Keratinocyte (primary cell): ENCODE measurements around the gene OR2AT4. TPM values are rescaled to one million over a fixed set of nuclear protein-coding genes. Genes with fewer than 3 reads are reported as not detected.

Source experiments
- DNase-seq: peaks from one replicate; pipeline ENCODE4 v3.0.0-alpha.2; 2011; ENCODE audit warnings: low read depth, missing footprints, low spot score
- FAIRE-seq: peaks from 2 replicates; lab custom pipeline; 2011; peaks lifted over from hg19 to GRCh38; lab: Jason Lieb, UNC
- H2AFZ ChIP-seq: 2 replicates; pipeline ENCODE4 v1.6.0; 2012; ENCODE audit warnings: low read length, control low read depth, inconsistent platforms; ENCODE audit not compliant: control insufficient read depth
- H3K27ac ChIP-seq: 2 replicates; pipeline ENCODE4 v1.5.1; 2011; ENCODE audit warnings: low read length; ENCODE audit not compliant: control insufficient read depth, insufficient read depth
- H3K27me3 ChIP-seq: 3 replicates; pipeline ENCODE4 v1.6.0; 2011; ENCODE audit warnings: low read length; ENCODE audit not compliant: control insufficient read depth, insufficient read depth; ENCODE audit errors: extremely low read depth
- H3K36me3 ChIP-seq, 2 experiments: 2 replicates in 1 of 2; 3 replicates in 1 of 2; pipeline ENCODE4 v1.5.1; 2011; ENCODE audit warnings: low read length in 2 of 2, mild to moderate bottlenecking in 1 of 2; ENCODE audit not compliant: control insufficient read depth in 2 of 2, insufficient read depth in 2 of 2; ENCODE audit errors: extremely low read depth in 1 of 2
- H3K4me1 ChIP-seq: 3 replicates; pipeline ENCODE4 v1.5.1; 2011; ENCODE audit warnings: low read length; ENCODE audit not compliant: control insufficient read depth, insufficient read depth; ENCODE audit errors: extremely low read depth
- H3K4me2 ChIP-seq: 3 replicates; pipeline ENCODE4 v1.6.0; 2011; ENCODE audit warnings: low read depth, low read length; ENCODE audit not compliant: control insufficient read depth, insufficient read depth; ENCODE audit errors: extremely low read depth
- H3K4me3 ChIP-seq, 3 experiments: fragments of 200-600 bp in 1 of 3; sonication (generic) in 1 of 3; 2 replicates in 2 of 3; 3 replicates in 1 of 3; pipeline ENCODE4 v1.5.1; 2011 to 2016; ENCODE audit warnings: low read length in 3 of 3, mild to moderate bottlenecking in 3 of 3, control low read depth in 2 of 3, inconsistent platforms in 1 of 3, low read depth in 1 of 3, mixed read lengths in 1 of 3, mixed run types in 1 of 3, moderate library complexity in 1 of 3; ENCODE audit not compliant: control insufficient read depth in 2 of 3, insufficient read depth in 2 of 3; ENCODE audit errors: extremely low read depth in 1 of 3
- H3K79me2 ChIP-seq: 2 replicates; pipeline ENCODE4 v1.6.0; 2012; ENCODE audit warnings: low read length; ENCODE audit not compliant: control insufficient read depth, insufficient read depth
- H3K9ac ChIP-seq: 3 replicates; pipeline ENCODE4 v1.6.0; 2011; ENCODE audit warnings: low read length; ENCODE audit not compliant: control insufficient read depth, insufficient read depth; ENCODE audit errors: extremely low read depth
- H3K9me1 ChIP-seq: 3 replicates; pipeline ENCODE4 v1.6.0; 2011; ENCODE audit warnings: low read length; ENCODE audit not compliant: control insufficient read depth, insufficient read depth; ENCODE audit errors: extremely low read depth
- H3K9me3 ChIP-seq: 2 replicates; pipeline ENCODE4 v1.5.1; 2012; ENCODE audit warnings: low read depth, low read length; ENCODE audit not compliant: control insufficient read depth
- H4K20me1 ChIP-seq: 3 replicates; pipeline ENCODE4 v1.6.0; 2011; ENCODE audit warnings: low read length; ENCODE audit not compliant: control insufficient read depth, insufficient read depth; ENCODE audit errors: extremely low read depth
- EZH2 ChIP-seq: IDR thresholded peaks from one replicate; pipeline ENCODE4 v1.6.1; 2012; ENCODE audit warnings: inconsistent platforms, mild to moderate bottlenecking, low read length, moderate library complexity
- dilution Hi-C: fragments of 300-500 bp; cut with MboI; formaldehyde crosslinking; loops from one replicate; pipeline ENCODE4 v1.7.0; 2020; ENCODE audit warnings: low sequenced_read_pairs; ENCODE audit not compliant: extremely low pct_ligation_motif_present
- polyA plus RNA-seq, 5 experiments: library from polyadenylated mRNA; depleted of rRNA in 3 of 5; stranded (reverse) in 3 of 5; stranded (forward) in 1 of 5; unstranded in 1 of 5; fragments of >200 nt; gene quantifications; 1 replicate in 1 of 5; 2 replicates in 3 of 5; 3 replicates in 1 of 5; pipeline versions ENCODE4 v1.2.1 to v1.2.3, GENCODE V29; 2011 to 2012; ENCODE audit warnings: missing spikeins in 2 of 5, low read depth in 1 of 5, low replicate concordance in 1 of 5
- TF ChIP-seq, protein P1 (sequence below), 3 experiments: IDR thresholded peaks in 1 of 3; conservative IDR thresholded peaks in 1 of 3; optimal IDR thresholded peaks in 1 of 3; 2 replicates in 2 of 3; 3 replicates in 1 of 3; pipeline versions ENCODE3 to v1.5.1; 2011; ENCODE audit warnings: low read length in 3 of 3, mild to moderate bottlenecking in 3 of 3, moderate library complexity in 2 of 3, control low read depth in 1 of 3, inconsistent platforms in 1 of 3; ENCODE audit not compliant: insufficient read depth in 2 of 3; ENCODE audit errors: extremely low read depth in 1 of 3

OR2AT4 gene
- polyA plus RNA-seq, 1 donor (not counting 4 experiments of a cell fraction or from before 2014, with no cell fraction given), result not detected

DNA sequence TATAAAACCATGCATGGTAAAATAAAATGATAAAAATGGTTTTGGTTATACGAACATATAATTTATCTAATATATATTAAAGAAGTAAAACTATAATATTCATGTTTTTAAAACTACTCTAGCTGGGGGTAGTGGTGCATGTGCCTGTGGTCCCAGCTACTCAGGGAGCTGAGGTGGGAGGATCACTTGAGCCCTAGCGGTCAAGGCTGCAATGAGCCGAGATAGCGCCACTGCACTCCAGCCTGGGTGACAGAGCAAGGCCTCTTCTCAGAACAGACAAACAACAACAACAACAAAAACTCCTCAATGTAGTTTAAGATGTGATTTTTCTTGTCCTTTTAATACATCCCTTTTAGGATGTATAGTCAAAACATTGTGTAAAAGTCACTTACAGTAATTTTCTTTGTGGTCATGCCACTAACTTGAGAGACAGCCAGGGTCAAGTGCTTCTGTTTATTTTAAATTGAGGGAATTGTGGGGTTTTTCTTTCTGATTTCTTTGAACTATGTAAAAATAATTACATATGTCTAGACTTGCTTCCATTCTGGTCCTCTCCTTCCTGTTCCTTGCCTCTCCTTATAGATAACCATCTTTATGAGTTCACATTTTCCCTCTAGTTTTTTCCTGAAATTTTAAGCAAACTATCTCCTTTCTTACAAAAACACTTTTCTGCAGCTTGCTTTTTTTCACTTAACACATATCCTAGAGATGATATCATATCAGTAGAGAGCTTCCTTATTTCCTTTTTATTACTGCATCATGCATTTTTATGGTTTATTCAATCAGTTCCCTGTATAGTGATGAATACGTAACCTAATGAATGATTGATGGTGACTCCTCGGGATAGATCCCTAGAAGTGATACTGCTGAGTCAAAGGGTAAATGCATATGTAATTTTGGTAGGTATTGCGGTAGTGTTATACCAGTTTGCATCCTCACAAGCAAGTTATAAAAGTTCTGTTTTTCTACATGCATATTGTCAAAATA lies 9.1 kb downstream of the OR2AT4 start:
- H2AFZ ChIP-seq, result no peak overlapping the region
- H3K4me3 ChIP-seq, result no peak overlapping the region
- H3K9me3 ChIP-seq, result no peaks in the 10 kb centered on the region
- no peak overlapping the region for H3K9ac ChIP-seq
- no peaks in the 10 kb centered on the region for H3K4me1 ChIP-seq
- H3K27ac ChIP-seq, result no peak overlapping the region
- TF ChIP-seq, protein P1, sequence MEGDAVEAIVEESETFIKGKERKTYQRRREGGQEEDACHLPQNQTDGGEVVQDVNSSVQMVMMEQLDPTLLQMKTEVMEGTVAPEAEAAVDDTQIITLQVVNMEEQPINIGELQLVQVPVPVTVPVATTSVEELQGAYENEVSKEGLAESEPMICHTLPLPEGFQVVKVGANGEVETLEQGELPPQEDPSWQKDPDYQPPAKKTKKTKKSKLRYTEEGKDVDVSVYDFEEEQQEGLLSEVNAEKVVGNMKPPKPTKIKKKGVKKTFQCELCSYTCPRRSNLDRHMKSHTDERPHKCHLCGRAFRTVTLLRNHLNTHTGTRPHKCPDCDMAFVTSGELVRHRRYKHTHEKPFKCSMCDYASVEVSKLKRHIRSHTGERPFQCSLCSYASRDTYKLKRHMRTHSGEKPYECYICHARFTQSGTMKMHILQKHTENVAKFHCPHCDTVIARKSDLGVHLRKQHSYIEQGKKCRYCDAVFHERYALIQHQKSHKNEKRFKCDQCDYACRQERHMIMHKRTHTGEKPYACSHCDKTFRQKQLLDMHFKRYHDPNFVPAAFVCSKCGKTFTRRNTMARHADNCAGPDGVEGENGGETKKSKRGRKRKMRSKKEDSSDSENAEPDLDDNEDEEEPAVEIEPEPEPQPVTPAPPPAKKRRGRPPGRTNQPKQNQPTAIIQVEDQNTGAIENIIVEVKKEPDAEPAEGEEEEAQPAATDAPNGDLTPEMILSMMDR (optimal IDR thresholded peaks at IDR 0.05 in 1 of 3, IDR thresholded peaks at IDR 0.05 in 1 of 3, conservative IDR thresholded peaks at IDR 0.05 in 1 of 3; ENCODE audit: extremely low read depth in 1 of 3, insufficient read depth in 2 of 3, low read length in 3 of 3), result no peak
- no peak for TF ChIP-seq EZH2
- no peaks in the 10 kb centered on the region for H3K9me1 ChIP-seq
- dilution Hi-C loops, result no loop called here
- DNase-seq (no peak), FAIRE-seq (no peak)
- no peaks in the 10 kb centered on the region for H3K36me3 ChIP-seq
- H4K20me1 ChIP-seq, result no peaks in the 10 kb centered on the region
- no peak overlapping the region for H3K4me2 ChIP-seq
- H3K79me2 ChIP-seq, result no peaks in the 10 kb centered on the region
- peaks cover 9% of the 10 kb centered on the region for H3K27me3 ChIP-seq

DNA sequence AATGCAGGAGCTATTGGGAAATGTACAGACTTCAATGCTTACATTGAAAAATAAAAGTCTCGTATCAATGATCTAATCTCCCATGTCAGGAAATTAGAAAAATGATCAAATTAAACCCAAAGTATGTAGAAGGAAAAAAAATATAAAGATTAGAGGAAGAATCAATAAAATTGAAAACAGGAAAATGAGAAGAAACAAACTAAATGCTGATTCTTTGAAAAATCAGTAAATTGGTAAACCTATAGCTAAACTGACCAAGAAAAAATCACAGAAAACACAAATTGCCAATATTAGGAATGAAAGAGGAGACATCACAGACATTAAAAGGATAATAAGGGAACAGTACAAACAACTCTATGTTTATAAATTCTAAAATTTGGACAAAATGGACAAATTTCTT lies 11.8 kb downstream of the OR2AT4 start:
- H3K79me2 ChIP-seq, result no peaks in the 10 kb centered on the region
- no peaks in the 10 kb centered on the region for H3K9me3 ChIP-seq
- no peak overlapping the region for H3K4me3 ChIP-seq
- no peaks in the 10 kb centered on the region for H4K20me1 ChIP-seq
- no peaks in the 10 kb centered on the region for H3K4me1 ChIP-seq
- DNase-seq (no peak), FAIRE-seq (no peak)
- H3K36me3 ChIP-seq, result no peaks in the 10 kb centered on the region
- peaks cover 4% of the 10 kb centered on the region for H3K27me3 ChIP-seq
- H3K4me2 ChIP-seq, result no peak overlapping the region
- H3K9me1 ChIP-seq, result no peaks in the 10 kb centered on the region
- no peak overlapping the region for H2AFZ ChIP-seq
- no peak overlapping the region for H3K9ac ChIP-seq
- no peak overlapping the region for H3K27ac ChIP-seq
- no peak for TF ChIP-seq EZH2
- dilution Hi-C loops, result no loop called here
